Stomach (tissue), 4 donors: ENCODE results near the gene NEAT1.

ENCODE experiments used
- CTCF ChIP-seq, 7 experiments: fragments of 450-650 bp in 4 of 7; fragments of 200-600 bp in 3 of 7; sonication (generic) in 3 of 7; IDR thresholded peaks; one replicate each; pipeline ENCODE4 v1.5.1; 2016 to 2019; ENCODE audit warnings: antibody characterized with exemption in 7 of 7, control low read depth in 2 of 7, mild to moderate bottlenecking in 1 of 7
- EP300 ChIP-seq: sonication (generic); formaldehyde crosslinking; IDR thresholded peaks from one replicate; pipeline ENCODE4 v1.6.1; 2017; ENCODE audit warnings: antibody characterized with exemption
- POLR2A ChIP-seq, 4 donors: fragments of 450-650 bp; IDR thresholded peaks; one replicate each; pipeline ENCODE4 v1.6.1; 2016; ENCODE audit warnings: antibody characterized with exemption in 4 of 4, control low read depth in 2 of 4, mild to moderate bottlenecking in 1 of 4, moderate library complexity in 1 of 4
- POLR2AphosphoS5 ChIP-seq, 3 donors: sonication (generic); formaldehyde crosslinking; IDR thresholded peaks; one replicate each; pipeline ENCODE4 v1.6.1; 2016; ENCODE audit warnings: antibody characterized with exemption in 3 of 3

- TF ChIP-seq POLR2AphosphoS5 (IDR thresholded peaks at IDR 0.05) (no peak), POLR2A (IDR thresholded peaks at IDR 0.05) (no peak), CTCF (IDR thresholded peaks at IDR 0.05) (no peak), EP300 (no peak)
Observed at GRCh38 chr11:65388731-65389130, 33.9 kb upstream of the NEAT1 start.
